HG02943 (cell line): ENCODE results near the gene GAPVD1.
"Not testable (repeated sequence)": the region's sequence is repeated elsewhere in the genome, so short reads cannot be mapped to it uniquely, and the experiment has no call there.

Source experiments
- ATAC-seq: cut with Tn5 transposase; IDR thresholded peaks from one replicate; pipeline ENCODE4 v1.9.1; 2021; ENCODE audit warnings: mild to moderate bottlenecking, low read depth, moderate library complexity; ENCODE audit not compliant: unreplicated experiment

GAPVD1 gene, protein sequence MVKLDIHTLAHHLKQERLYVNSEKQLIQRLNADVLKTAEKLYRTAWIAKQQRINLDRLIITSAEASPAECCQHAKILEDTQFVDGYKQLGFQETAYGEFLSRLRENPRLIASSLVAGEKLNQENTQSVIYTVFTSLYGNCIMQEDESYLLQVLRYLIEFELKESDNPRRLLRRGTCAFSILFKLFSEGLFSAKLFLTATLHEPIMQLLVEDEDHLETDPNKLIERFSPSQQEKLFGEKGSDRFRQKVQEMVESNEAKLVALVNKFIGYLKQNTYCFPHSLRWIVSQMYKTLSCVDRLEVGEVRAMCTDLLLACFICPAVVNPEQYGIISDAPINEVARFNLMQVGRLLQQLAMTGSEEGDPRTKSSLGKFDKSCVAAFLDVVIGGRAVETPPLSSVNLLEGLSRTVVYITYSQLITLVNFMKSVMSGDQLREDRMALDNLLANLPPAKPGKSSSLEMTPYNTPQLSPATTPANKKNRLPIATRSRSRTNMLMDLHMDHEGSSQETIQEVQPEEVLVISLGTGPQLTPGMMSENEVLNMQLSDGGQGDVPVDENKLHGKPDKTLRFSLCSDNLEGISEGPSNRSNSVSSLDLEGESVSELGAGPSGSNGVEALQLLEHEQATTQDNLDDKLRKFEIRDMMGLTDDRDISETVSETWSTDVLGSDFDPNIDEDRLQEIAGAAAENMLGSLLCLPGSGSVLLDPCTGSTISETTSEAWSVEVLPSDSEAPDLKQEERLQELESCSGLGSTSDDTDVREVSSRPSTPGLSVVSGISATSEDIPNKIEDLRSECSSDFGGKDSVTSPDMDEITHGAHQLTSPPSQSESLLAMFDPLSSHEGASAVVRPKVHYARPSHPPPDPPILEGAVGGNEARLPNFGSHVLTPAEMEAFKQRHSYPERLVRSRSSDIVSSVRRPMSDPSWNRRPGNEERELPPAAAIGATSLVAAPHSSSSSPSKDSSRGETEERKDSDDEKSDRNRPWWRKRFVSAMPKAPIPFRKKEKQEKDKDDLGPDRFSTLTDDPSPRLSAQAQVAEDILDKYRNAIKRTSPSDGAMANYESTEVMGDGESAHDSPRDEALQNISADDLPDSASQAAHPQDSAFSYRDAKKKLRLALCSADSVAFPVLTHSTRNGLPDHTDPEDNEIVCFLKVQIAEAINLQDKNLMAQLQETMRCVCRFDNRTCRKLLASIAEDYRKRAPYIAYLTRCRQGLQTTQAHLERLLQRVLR (N-terminal part only)

DNA sequence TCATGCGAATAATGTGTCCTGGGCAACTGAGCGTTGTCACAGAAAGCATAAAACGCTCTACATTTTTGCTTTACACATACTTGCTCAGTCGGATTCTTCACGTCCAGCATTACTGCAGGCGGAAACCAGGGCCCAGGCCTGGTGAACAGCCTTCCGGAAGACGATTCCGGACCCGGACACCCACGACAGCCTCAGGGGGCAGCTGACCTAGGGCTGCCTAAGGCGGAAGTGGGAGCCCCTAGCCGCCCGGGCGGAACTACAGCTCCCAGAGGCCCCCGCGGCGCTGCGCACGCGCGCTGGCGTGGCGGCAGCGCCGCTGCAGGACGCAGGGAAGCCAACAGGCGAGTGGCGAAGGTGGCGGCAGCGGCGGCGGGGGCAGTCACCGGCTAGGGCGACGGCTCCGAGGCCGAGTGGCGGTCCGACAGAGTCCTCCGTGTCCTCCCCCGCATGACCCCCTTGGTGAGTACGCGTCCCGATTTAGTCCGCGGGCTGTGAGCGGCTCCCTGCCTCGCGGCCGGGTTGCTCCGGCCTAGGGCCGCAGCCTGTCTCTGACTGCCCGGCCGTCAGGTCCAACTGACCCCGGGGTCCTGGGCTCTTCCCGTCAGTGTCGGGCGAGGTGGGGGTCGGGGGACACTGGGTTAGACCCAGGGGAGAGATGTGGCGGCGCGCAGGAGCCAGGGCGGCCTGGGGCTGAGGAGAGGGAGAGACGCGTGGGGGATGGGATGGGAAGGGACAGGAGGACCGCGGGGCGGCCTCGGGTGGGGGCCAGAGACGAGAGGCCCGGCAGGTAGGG is at the start of gene GAPVD1:
GAPVD1 (plus strand) TSS at position 326 of the 793 bp plus-strand sequence. CDS start 37,096 bp downstream, outside the sequence.
- ATAC-seq, result peak; percentile 87

DNA sequence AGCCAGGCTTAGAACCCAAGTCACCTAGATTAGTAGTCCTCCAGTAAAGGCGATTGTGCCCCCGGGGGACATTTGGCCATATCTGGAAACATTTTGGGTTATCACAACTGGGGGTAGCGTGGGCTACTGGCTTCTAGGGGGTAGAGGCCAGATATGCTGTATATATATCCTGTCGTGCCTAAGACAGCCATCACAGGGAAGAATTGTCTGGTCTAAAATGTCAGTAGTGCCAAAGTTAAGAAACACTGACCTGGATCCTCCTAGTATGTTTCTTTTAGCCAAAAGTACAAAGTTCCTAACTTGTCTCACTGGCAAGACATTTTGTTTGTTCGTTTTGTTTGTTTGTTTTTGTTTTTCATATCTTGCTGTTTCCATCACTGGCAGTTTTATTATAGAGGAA is 47.4 kb upstream of the GAPVD1 start:
- no peak for ATAC-seq

DNA sequence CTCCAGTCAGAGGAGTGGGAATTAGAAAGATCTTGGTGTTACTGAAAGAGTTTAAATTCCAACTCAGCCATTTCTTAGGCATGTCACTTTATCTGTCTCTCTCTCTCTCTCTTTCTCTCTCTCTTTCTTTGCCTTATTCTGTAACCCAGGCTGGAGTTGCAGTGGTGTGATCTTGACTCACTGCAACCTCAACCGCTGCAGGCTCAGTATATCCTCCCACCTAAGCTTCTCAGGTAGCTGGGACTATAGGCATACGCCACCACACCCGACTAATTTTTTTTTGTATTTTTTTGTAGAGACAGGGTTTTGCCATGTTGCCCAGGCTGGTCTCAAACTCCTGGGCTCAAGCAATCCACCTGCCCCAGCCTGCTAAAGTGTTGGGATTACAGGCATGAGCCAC is 43.0 kb upstream of the GAPVD1 start:
- ATAC-seq, result no peak

DNA sequence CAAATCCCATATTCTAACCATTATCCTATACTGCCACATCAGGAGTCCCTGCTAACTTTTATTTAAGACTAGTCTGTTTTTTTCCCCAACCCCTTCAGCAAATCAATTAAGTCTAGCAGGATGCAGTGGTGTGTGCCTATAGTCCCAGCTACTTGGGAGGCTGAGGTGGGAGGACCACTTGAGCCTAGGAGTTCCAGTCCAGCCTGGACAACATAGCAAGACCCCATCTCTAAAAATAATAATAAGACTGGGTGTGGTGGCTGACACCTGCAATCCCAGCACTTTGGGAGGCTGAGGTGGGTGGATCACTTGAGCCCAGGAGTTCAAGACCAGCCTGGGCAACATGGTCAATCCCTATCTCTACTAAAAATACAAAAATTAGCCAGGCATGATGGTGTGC is 36.8 kb upstream of the GAPVD1 start:
- ATAC-seq, result not testable (repeated sequence)

DNA sequence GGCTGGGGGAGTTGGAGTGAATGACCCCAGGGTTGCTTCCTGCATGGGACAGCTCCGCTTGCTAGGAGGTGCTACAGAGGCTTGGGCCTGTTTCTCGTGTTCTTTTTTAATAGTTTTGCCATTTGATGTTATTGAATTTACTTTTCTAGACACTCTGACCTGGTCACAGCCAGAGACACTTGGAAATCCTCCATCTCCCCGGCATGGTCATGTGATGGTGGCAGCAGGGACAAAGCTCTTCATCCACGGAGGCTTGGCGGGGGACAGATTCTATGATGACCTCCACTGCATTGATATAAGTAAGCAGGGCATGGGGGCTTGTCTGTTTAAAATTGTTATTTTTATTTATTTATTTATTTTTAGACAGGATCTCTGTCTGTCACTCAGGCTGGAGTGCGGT is 33.9 kb upstream of the GAPVD1 start:
- no peak for ATAC-seq

DNA sequence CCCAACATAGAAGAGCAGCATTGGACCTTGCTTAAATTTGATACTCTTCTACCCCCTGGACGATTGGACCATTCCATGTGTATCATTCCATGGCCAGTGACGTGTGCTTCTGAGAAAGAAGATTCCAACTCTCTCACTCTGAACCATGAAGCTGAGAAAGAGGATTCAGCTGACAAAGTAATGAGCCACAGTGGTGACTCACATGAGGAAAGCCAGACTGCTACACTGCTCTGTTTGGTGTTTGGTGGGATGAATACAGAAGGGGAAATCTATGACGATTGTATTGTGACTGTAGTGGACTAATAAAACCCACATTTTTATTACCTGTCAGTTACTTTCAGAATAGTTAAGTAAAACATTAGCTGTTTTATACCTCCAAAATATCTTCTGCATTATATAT is 27.9 kb upstream of the GAPVD1 start:
- ATAC-seq, result no peak

DNA sequence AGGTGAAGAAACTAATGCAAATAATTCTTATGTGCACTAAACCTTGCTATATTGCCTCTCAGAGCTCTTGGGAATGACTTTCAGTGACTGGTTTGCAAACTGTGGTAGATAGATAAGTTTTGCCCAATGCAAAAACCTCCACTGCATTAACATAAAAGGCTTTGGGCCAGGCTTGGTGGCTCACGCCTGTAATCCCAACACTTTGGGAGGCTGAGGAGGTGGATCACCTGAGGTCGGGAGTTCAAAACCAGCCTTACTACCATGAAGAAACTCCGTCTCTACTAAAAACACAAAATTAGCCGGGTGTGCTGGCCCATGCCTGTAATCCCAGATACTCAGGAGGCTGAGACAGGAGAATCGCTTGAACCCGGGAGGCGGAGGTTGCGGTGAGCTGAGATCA is 27.5 kb upstream of the GAPVD1 start:
- ATAC-seq, result not testable (repeated sequence)

DNA sequence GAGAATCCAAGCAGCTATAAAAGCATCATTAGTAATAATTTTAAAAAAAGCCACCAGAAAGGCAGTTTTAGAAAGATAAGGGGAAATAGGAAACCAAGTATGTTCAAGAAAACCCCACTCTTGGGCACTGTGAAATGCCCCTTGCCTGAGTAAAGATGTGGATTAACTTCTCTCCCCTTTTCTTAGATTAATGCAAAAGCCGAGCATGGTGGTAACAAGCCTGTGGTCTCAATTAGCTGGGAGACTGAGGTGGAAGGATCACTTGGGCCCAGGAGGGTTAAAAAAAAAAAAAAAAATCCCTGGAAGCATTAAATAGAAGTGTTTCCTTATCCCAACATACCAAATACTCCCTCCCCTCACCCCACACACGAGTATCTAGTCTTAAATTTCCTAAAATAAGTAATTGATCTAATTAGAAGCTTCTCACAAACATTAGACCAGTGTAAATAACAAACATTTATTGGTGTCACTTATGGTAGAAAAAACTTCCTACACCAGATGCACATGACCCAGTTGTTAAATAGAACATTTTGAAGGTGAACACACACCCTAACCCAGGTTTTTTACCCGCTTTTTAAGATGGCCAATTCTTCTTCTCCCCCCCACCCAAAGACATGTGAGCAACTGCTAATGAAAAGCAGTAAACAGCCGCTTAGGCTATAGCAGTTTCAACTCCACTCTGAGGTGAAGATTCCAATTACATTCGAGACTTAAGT is 25.7 kb upstream of the GAPVD1 start:
- ATAC-seq, result no peak

DNA sequence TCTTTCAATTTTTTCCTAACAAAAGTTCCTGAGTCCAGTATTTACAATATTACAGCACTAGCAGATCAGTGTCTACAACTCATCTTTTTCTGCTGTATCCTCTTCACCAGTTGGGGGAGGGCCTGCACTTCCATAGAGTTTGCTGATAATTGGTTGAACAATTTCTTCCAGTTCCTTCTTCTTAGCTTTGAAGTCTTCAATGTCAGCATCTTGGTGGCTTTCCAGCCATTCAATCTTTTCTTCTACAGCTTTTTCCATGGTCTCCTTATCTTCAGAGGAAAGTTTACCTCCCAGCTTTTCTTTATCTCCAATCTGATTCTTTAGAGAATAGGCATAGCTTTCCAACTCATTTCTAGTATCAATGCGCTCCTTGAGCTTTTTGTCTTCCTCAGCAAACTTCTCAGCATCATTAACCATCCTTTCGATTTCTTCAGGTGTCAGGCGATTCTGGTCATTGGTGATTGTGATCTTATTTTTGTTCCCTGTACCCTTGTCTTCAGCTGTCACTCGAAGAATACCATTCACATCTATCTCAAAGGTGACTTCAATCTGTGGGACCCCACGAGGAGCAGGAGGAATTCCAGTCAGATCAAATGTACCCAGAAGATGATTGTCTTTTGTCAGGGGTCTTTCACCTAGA is 25.0 kb upstream of the GAPVD1 start:
- not testable (repeated sequence) for ATAC-seq

DNA sequence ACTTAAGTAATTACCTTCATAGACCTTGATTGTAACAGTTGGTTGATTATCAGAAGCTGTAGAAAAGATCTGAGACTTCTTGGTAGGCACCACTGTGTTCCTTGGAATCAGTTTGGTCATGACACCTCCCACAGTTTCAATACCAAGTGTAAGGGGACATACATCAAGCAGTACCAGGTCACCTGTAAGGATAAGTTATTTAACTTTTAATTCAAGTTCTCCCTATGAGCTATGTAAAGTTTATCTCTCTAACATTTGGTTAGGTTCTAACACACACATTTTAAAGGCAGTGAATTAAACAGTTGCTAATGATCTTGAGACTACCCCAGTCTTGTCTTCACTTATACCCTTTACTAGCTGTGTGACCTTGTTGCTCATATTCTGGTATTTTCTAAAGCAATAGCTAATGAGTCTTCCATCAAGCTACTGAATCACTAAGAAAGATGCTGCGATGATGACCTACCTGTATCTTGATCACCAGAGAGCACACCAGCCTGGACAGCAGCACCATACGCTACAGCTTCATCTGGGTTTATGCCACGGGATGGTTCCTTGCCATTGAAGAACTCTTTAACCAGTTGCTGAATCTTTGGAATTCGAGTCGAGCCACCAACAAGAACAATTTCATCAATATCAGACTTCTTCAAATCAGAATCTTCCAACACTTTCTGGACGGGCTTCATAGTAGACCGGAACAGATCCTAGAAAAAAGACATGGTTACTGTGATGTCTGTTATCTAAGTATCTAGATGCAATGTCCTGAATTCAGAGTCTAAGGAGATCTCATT is 23.3 kb upstream of the GAPVD1 start:
- no peak for ATAC-seq

DNA sequence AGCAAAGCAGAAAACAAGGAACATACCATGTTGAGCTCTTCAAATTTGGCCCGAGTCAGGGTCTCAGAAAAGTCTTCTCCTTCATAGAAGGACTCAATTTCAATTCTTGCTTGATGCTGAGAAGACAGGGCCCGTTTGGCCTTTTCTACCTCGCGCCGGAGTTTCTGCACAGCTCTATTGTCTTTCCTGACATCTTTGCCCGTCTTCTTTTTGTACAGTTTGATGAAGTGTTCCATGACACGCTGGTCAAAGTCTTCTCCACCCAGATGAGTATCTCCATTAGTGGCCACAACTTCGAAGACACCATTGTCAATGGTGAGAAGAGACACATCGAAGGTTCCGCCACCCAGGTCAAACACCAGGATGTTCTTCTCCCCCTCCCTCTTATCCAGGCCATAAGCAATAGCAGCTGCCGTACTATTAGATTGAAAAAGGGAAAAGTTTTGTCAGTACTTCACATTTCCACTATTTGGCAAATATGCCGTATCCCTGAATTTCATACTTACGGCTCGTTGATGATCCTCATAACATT is 22.6 kb upstream of the GAPVD1 start:
- ATAC-seq, result no peak

DNA sequence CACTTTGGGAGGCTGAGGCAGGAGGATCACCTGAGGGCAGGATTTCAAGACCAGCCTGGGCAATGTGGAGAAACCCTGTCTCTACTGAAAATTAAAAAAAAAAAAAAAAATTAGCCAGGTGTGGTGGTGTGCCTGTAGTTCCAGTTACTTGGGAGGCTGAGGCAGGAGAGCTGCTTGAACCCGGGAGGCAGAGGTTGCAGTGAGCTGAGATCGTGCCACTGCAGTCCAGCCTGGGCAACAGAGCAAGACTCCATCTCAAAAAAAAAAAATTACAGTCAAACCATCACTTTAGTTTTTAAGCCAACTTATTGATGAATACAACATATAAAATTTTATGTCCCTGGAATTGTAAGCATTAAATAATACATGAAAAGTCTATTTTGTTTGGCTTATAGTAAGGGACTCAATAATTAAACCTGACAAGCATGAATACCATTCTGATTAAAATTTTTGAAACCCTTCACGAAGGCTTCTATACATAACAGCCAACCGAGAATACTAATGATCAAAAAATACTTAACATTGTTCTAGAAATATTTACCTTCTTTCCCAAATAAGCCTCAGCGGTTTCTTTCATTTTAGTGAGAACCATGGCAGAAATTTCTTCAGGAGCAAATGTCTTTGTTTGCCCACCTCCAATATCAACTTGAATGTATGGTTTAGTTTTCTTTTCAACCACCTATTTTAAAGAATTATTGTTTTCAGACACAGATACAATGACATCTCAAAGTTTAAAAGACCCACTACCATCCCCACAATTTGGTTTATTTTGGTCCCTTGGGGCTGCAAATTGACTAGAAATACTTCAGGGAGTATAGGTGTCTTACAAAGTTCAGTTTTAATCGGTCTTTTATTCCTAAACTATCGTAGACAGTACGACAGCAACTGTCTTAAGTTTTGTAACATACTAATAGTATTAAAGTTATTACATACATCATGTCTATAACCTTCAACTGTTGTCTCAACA is 21.7 kb upstream of the GAPVD1 start:
- no peak for ATAC-seq

DNA sequence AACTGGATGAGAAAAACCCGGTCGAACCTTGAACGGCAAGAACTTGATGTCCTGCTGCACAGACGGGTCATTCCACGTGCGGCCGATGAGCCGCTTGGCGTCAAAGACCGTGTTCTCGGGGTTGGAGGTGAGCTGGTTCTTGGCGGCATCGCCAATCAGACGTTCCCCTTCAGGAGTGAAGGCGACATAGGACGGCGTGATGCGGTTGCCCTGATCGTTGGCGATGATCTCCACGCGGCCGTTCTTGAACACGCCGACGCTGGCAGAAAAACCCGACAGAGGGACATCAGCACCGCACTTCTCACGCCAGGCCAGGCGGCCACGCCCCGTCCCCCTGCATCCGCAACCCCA is 21.0 kb upstream of the GAPVD1 start:
- no peak for ATAC-seq

DNA sequence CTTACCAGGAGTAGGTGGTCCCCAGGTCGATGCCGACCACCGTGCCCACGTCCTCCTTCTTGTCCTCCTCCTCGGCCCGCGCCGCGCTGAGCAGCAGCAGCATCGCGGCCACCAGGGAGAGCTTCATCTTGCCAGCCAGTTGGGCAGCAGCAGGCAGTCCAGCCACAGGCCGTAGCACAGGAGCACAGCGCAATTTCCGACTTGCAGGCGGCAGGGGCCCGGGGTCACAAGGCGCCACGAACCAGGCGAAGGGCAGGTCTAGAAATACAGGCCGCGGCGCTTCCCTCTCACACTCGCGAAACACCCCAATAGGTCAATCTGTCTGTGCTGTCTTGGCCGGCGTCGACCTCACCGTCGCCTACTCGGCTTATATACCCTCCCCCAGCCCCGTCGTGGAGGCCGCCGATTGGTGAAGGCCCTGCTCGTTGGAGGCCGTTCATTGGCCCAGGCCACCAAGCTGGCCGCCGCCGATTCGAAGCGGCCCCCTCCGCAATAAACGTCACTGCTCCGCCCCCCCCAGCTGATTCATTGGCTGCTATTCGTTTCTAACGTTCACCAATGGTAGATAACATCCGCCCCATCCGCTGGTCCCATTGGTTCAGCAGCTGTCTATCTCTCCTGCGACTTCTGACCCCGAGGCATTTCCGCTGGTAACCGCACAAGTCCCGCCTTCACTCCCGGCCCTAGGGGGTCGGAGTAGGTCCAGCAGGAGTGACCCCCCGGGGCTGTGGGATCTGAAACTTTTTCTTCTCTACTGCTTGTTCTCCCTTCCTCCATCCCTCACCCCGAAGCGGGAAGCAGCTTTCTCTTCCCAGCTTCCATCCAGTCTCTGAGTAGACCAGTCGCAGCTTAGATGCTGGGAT is 20.4 kb upstream of the GAPVD1 start, which contains the start of gene HSPA5:
HSPA5 (minus strand) TSS at position 344 of the 863 bp plus-strand sequence; CDS start at position 127, 217 bp downstream.
- ATAC-seq, result peak; percentile 87

DNA sequence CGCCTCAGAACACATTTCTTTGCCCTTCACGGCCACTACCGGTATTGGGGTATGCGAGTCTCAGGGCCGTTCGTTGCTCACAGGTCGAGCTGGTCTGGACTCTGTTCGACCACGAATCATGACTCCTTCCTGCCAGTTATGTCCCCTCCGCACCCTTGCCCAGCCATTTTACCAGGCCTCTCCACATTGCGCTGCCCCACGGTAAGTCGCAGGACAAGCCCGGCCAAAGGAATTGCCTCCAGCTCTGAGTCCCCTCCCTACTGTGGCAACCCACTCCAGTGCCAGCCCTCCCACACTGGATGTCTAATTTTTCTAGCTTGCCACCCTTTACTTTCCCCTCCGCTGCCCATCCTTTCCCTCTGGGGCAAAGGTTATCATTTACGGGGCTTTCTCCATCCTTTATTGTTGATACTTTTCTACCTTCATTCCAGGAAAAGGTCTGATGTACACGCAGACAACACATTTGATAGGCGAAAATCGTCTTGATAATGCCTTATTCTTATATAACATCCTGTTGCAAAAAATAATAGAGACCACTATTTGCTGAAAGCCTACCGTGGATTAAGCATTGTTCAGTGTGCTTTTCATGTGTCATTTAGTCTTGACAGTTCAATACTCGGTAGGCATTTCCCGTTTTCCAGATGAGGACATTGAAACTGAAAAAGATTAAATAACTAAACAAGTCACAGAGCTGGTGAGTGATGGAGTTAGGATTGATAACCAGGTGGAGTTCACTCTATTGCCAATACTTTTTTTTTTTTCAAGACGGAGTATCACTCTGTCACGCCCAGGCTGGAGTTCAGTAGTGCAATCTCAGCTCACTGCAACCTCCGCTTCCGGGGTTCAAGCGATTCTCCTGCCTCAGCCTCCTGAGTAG is 19.5 kb upstream of the GAPVD1 start:
- peak; percentile 11 for ATAC-seq
